ENCODE measurements around the gene LRMDA.

The LRMDA gene

DNA sequence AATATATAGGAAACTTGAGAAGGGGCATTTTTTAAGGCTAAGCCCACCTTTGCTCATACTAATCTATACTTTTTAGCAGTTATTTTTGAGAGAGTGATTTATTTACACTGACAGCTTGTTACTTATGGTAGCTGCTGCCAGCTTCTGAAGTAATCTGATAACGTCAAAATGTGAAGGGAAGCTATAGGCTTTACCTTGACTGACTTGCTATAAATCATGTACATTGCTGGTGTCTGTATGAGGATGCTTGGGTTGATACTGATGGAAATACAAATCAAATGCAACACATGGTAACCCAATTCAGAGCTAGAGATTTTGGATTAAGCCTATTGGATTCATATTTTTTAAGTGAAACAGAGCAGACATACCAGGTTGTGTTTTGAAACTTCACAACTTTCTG lies 299.4 kb downstream of the LRMDA start:
- ChIA-PET CTCF (interaction anchor here (1.2 kb wide), 1 partner anchor 8 kb away, joined by 5 read pairs; no protein-coding TSS in a partner anchor), POLR2A (no interaction called here)
- TF ChIP-seq, protein P1, sequence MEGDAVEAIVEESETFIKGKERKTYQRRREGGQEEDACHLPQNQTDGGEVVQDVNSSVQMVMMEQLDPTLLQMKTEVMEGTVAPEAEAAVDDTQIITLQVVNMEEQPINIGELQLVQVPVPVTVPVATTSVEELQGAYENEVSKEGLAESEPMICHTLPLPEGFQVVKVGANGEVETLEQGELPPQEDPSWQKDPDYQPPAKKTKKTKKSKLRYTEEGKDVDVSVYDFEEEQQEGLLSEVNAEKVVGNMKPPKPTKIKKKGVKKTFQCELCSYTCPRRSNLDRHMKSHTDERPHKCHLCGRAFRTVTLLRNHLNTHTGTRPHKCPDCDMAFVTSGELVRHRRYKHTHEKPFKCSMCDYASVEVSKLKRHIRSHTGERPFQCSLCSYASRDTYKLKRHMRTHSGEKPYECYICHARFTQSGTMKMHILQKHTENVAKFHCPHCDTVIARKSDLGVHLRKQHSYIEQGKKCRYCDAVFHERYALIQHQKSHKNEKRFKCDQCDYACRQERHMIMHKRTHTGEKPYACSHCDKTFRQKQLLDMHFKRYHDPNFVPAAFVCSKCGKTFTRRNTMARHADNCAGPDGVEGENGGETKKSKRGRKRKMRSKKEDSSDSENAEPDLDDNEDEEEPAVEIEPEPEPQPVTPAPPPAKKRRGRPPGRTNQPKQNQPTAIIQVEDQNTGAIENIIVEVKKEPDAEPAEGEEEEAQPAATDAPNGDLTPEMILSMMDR (IDR thresholded peaks at IDR 0.05; ENCODE audit: control extremely low read depth, extremely low read depth, low read depth, missing control alignments) = no peak

DNA sequence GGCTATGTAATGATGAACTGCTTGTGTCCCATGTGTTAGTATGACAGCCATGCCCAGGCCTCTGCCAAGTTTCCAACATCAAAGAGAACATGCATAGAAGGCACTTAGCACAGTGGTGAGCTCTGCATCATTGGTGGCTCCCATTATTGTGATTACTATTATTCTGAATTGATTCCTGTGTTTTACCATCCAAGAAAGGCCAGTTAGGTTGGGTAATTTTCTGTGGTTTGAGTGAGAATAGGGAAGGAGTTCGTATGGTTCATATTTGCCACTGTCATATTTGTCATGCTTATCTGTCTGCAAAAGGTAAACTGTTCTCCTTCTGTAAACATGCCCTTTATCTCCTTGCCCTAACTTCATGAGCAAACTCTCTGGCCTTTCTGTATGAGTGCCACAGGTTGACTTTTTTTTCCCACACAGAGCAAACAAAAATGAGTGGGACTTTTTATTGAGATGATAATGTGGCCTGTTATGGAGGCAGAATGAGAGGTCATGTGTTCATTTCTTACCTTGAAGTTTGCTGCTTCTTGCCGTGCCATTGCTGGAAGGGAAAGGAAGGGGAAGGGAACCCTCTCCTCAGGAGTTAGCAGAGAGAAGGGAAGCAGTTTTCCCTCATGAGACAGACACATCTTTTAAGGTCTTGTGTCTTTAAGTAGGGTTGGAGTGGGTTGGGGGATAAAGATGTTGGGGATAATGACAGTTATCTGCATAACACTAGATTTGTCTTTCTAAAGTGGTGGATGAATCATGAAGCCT lies 301.9 kb downstream of the LRMDA start:
- ChIA-PET CTCF (no interaction called here), POLR2A (no interaction called here)
- DNase-seq (ENCODE audit: extremely low spot score) = no peak
- TF ChIP-seq, protein P1 (IDR thresholded peaks at IDR 0.05; ENCODE audit: control extremely low read depth, extremely low read depth, low read depth, missing control alignments) = no peak

More for the DNA sequence above, 299.4 kb downstream of the LRMDA start:
- DNase-seq (ENCODE audit: extremely low spot score) = no peak

DNA sequence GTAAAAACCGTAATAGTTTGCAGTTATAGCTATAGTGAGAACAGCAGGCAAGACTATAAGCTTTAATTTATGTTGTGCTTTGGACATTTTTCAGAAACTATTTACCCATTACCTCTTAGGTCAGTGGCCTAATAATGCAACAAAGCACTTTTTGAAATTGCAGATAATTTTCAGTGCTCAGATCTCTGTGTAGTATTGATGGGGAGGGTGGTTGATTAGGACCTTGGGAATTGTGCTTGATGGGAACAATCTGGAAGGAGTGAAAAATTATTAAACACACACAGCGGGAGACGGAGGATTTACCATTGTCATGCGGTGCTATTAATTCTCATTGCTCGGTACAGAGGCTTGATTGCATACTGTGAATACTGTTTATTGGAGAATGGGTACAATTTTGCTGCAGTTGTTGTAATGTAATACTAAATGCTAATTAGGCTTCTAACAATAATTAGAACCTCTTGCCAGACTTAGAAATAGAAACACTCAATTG lies 304.8 kb downstream of the LRMDA start:
- no peak for DNase-seq (ENCODE audit: extremely low spot score)
- TF ChIP-seq, protein P1 (IDR thresholded peaks at IDR 0.05; ENCODE audit: control extremely low read depth, extremely low read depth, low read depth, missing control alignments) = no peak
- ChIA-PET POLR2A (no interaction called here), CTCF (interaction anchor here (0.8 to 1.4 kb wide), 4 partner anchors 19 to 89 kb away, joined by 3 read pairs; no protein-coding TSS in a partner anchor)

DNA sequence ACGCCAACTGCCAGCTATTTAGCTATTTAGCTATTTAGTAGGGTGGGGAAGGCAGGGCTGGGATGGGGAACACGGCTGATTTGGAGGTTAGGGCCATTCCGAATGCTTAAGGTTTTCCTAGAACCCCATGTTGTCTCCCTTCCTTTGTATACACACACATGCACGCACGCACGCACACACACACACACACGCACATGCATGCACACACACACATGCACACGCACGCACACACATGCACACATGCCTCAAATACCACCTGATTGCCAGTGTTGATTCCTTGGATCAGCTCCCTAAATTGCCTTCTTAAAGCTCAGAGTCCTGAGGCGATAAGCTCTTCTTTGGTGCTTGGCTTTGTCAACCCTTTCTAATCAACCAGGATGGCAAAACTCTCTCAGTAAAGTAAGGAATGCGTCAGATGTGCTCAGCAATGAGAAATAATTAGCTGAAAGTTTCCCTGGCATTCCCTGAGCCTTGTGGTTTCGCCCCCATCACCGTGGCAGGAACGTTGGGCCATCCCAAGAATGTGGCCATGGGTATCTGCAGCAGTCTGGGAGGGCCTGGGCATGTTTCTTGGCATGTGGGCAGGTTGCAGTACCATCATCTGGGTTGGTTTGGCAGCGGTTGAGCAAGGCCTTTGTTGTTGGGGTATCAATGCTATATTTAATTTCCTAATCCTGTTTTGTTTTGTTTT lies 305.6 kb downstream of the LRMDA start:
- TF ChIP-seq, protein P1 (IDR thresholded peaks at IDR 0.05; ENCODE audit: control extremely low read depth, extremely low read depth, low read depth, missing control alignments) = no peak
- POLR2A ChIA-PET = no interaction called here
- no peak for DNase-seq (ENCODE audit: extremely low spot score)
- CTCF ChIA-PET = interaction anchor here (1.0 to 1.1 kb wide), 2 partner anchors 20 to 89 kb away, joined by 3 read pairs; no protein-coding TSS in a partner anchor

DNA sequence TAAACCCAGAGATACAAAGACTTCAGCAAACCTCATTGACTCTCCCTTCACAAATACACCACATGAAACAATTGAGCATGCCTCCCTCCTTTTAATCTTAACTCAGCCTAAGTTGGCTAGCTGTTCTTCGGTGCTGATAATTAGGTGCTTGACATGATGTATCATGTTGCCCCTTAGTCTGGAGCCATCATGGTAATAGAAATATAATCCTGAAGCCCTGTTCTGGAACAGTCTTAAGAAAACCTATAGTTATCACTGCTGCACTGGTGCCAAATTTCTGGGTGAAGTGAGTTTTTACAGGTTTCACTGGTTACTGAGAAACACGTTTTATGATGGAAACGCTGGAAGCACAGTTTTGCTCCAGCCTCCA lies 306.1 kb downstream of the LRMDA start:
- POLR2A ChIA-PET = no interaction called here
- TF ChIP-seq, protein P1 (IDR thresholded peaks at IDR 0.05; ENCODE audit: control extremely low read depth, extremely low read depth, low read depth, missing control alignments) = no peak
- CTCF ChIA-PET = no interaction called here
- no peak for DNase-seq (ENCODE audit: extremely low spot score)

DNA sequence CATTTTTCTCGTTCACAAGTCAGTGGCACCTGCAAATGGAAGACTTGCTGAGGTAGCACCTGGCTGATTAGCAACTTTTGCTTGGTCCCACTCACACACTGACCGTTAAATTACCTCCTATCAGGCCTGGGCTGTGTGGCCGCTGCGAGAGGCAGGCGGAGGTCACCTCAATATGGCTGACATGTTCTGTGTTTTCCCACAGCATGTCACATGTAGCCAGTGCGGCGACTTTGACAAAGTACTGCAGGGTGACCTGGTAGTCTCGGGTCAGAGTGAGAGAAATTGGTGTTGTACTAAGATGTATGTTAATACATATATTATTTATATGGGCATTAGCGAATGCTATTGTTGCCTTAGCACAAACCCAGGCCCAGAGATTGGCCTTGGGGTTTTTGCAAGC lies 307.5 kb downstream of the LRMDA start:
- CTCF ChIA-PET = no interaction called here

More for the DNA sequence above, 307.5 kb downstream of the LRMDA start:
- POLR2A ChIA-PET = no interaction called here
- TF ChIP-seq, protein P1 (IDR thresholded peaks at IDR 0.05; ENCODE audit: control extremely low read depth, extremely low read depth, low read depth, missing control alignments) = no peak
- no peak for DNase-seq (ENCODE audit: extremely low spot score)

Measured in GM10248 (cell line).